Kidney capillary endothelial cell (primary cell): ENCODE measurements around the gene POC1A.

Source experiments
- DNase-seq: peaks from one replicate; pipeline ENCODE4 v3.0.0-alpha.2; 2018; ENCODE audit warnings: low spot score

The POC1A gene

DNA sequence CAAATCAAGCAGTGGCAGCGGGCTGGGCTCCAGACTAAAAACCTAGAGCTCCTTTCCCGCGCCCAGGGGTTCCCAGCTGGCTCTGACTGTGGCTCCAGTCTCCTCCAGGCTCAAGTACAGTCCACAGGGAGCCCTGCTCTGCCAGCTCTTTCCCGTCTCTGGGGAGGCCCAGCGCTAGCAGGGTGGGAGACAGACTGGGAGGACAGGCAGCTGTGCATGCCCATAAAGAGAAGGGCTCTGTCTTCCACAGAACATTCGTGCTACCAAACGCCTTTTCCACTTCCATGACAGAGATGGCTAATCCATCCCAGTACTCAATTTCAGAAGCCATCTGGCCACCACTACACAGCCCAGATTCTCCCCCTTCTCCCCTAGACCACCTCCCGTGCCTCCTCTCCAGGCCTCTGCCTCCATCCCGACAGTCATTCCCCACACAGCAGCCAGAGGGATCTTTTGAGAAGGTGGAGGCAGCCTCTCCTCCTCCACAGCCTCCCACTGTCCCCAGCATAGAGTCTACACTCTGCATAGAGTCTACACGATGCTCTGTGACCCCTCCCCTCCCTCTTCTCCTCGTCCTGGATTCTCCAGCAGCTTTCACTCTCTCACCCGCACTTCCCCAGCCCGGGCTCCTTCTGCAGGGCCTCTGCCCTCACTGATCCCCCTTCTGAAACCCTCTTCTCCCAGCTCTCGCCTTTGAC lies 91.0 kb downstream of the POC1A start:
- no peak for DNase-seq

- DNase-seq, result no peak
These were observed 91.7 kb downstream of the POC1A start for GRCh38 chr3:52062505-52062904.

DNA sequence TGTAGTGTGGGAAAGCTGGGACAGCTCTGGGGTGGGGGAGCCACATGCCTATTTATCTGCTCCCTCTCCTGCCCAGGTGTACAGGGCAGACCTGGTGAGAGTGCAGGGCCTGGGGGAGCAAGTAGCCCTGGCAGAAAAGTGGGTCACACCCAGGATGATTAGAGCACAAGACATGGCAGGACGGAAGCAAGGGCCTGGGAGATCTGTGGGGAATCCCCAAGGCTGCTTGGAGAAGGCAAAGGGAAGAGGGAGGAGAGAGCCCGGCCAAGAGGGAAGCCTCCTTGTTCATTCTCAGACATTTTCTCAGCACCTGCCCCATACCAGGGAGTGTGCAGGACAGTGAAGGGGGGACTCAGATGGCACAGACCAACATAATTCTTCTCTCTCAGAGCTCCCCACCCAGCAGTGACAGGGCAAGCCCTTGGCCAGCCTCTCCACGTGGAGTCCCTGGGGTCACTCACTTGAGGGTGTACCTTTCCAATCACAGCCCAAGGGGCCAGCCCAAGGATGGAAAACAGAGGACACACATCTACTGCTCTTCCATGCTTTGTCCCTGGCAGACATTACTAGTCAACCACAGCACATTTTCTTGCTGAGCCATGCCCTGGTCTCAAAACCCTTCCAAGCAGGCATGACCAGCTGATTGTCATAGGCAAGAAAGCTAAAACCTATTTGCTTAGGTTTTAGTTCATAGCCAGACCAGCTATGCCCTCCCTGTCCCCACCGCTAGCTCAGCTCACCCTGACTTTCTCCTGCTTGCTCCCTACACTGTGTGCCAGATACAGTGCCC lies 92.9 kb downstream of the POC1A start:
- DNase-seq, result no peak

GRCh38 chr3:52059781-52060180 lies 94.4 kb downstream of the POC1A start:
- no peak for DNase-seq

GRCh38 chr3:52057812-52058495 lies 96.3 kb downstream of the POC1A start:
- DNase-seq, result no peak

DNA sequence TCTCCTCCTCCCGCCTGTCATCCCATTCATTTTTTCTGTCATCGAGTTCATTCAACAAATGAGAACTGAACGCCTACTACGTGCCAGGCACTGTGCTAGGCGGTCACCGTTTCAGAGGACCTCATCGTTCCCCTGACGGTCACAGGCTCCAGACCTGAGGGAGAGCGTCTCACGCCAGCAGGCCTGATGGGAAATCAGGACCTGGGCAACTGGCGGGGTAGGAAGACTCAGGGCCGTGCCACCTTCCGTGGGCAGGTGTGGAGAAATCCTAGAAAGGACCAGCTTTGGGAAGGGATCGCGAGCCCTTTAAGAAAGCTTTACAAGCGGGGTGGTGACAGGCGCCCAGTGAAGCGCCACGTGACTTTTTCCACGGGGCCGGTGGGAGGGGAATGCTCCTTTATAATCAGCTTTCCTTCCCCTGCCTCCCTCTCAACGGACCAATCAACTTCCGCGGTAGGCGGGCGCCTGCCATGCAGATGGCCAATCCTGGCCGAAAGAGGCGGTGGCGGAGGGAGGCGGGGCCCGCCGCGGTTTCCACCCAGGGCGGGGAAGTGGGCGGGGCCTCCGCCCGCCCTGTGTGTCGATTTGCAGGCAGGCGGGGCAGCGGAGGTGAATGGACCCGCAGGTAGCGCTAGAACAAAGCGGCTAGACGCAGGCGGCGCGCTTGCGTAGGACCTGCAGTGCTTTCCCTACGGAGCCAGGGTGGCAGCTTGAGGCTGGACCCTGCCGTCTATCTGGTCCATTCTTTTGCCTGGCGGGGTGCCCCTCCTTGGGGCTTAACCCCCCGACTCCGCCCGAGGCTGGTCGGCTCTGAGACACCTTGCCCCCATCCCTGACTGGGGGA lies 97.0 kb downstream of the POC1A start:
- DNase-seq, result peak; percentile 99

DNA sequence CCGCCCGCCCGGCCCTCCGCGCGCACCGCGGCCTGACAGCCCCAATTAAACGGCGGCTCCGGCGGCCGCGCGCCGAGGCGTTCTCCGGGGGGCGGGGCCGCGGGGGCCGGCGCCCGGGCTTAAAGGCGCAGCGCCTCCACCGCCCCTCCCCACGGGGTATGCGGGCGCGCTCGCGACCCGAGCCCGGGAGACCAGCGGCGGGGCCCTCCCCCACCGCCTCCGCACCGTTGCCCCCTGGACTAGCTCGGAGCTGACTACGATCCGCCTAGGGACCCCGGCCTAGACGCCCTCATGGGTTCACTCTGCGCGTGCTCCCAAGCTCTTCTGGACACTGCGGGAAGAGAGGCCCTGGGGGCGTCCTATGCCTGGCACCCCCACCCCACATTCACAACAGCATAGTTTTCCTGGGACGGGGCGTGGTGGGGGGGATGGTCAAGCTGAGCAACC lies 97.7 kb downstream of the POC1A start, which contains the start of gene DUSP7:
TSS of gene DUSP7 (minus strand) at position 51 of the 447 bp plus-strand sequence. CDS start 205 bp downstream, outside the sequence.
- DNase-seq, result no peak

DNA sequence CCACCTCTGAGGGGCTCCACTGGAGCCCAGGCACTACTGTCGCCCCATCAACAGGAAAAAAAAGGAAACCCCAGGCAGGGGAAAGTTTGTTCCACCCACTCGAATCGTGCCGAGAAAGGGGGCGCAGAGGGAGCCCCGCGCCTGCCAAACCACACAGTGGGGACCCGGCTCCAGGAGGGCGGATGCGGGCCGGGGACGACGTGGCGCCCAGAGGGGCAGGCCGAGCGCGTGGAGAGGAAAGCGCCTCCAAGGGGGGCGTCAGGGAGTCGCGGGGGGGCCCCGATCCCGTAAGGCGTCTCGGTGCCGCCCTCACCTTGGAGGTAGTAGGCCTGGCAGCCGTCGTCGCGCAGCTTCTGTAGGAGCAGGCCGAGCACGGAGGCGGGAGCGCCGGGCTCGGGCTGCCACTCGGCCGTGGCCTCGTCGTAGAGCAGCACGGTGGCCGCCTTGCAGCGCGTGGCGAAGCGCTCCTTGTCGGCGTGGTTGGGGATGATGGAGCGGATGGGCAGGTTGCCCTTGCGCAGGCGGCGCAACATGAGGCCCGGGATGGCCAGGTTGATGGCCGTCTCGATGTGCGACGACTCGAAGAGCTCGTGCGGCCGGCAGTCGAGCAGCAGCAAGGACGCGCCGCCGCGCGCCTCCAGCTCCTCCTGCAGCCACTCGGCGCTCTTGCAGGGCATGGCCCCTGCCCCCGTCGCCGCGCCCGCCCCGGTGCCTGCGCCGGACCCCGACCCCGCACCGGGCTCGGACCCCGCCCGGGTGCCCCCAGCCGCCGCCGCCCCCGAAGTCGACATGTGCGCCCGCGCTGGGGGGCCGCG lies 98.5 kb downstream of the POC1A start:
- no peak for DNase-seq

DNA sequence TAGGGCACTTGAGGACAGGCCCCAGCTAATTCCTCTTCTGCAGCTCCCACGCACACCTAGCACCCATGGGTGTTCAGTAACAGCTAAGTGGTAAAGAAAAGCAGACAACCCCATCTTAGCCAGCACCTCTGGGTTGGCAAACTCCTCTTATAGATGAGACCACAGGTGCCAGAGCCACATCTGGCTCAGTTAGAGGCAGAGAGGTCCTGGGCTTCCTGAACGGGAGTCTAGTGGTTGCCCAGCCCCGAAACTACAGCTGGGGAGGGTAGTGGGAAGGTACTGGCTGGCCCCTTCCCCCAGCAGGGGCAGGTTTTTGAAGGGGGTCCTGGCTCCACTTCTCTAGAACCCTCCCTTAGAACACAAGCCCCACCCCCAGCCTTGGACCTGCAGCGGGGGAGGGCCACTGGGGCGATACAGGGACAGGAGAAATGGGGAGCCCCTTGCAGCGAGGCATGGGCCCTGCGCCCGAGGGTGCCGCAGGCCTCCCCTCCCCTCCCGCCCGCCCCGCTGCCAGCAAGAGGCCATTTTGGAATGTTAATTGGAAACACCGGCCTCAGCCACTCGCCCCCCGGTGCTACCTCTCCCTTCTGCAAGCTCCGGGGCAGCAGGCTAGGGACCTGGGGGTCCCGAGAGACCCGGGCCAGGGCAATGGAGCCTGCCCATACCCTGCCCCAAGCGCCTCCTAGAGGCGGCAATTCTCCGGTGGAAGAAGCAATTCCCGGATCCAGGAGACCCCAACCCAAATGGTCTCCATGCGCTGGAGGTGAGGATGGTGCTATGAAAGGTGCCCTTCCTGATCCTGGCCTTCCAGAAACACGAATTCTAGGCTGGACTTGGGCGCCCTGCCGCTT lies 99.3 kb downstream of the POC1A start:
- DNase-seq, result no peak

DNA sequence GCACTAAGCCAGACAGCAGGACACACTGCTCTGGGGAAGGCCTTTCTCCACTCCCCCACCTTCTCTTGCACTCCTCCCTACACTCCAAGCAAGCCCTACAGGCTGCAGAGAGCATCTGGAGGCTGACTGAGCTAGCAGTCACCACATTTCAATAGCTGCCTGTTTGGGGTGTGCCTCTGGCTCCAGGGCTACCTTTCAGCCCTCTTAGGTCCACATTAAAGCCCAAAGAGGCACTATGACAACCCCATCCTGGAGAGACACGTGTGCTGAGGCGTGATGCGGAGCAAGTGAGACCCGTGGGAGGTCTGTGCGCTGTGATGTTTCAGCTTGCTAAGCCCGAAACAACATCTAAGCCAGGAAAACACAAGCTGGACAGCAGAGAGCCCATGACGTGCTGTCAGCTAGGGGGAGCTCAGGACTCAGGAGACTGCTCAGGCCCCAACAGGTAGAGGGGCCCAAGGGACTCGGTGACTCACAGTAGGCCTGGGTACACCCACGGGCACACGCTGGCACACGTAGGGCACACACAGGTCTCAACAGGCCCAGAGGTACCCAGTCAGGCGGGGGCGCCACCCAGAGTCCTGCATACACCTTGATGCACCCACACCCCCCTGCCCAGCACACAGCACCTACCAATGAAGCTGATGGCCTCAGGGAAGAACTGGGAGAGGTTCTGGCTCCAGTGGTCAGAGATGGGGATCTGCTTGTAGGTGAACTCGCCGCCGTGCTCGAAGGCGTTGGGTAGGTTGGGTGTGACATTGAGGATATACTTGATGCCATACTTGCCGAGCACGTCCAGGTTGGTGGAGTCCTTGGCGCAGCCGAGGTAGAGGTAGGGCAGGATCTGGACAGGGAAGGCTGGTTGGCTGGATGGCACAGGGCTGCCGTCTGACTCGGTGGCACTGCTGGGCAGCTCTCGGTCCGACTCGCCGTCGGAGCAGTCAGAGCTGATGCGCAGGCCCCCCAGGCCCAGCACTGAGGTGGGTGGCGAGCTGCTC lies 100.6 kb downstream of the POC1A start:
- no peak for DNase-seq

DNA sequence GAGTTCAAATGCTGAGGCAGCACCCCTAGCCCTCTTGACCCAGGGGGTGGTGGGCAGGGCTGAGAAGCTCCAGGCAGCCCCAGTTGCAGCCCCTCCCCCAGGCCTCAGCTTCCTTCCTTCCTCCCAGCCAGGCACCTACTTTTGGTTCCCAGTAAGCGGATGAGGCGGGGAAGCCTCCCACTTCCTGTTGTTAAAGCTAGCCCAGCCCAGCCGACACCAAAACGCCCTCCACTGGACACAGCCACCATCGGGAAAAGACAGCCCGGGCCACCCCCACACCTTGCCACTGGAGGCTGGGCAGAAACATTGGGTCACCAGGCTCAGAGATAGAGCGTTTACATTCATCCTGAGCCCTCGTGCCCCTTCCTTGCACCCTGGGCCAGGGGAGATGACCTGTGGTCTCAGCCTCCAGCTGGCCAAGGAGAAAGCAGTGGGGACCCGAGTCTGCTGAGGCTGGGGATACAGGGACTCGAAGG lies 101.4 kb downstream of the POC1A start:
- peak; percentile 95 for DNase-seq

DNA sequence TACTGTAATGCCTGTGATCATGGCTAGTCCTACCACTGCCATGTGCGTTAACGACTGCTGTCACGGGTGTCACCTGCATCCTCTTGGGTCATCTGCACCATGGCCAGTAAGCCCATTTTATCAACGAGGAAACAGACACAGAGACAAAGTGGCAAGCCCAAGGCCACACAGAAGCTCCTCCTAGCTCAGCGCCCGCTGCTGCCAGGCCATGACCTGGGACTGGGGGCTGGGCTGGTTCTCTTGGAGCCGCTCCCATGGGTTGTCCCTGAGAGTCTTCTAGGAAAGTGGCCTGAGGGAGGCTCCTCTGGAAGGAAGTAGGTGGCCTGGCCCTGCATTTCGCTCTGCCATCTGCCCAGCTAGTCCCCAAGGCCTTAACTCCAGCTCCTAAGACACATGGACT lies 102.8 kb downstream of the POC1A start:
- no peak for DNase-seq

- no peak for DNase-seq
These were observed 103.7 kb downstream of the POC1A start for GRCh38 chr3:52050571-52050970.

DNA sequence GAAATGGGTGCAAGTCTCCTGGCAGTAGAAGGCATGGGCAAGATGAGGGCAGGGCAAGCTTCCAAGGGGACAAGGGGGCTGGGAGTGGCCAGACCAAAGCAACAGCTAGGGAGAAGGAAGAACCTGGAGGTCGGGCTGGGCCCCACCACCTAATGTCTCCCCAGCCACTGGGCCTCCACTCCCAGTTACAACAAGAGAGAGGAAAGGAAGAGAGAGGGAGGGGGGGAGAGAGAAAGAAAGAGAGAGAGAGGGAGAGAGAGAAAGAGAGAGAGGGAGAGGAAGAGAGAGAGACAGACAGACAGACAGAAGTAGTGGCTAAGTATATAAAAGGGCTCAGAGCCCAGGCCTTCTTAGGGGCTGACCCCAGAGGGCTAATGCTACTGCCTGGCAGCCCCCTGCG lies 104.7 kb downstream of the POC1A start:
- DNase-seq, result no peak

DNA sequence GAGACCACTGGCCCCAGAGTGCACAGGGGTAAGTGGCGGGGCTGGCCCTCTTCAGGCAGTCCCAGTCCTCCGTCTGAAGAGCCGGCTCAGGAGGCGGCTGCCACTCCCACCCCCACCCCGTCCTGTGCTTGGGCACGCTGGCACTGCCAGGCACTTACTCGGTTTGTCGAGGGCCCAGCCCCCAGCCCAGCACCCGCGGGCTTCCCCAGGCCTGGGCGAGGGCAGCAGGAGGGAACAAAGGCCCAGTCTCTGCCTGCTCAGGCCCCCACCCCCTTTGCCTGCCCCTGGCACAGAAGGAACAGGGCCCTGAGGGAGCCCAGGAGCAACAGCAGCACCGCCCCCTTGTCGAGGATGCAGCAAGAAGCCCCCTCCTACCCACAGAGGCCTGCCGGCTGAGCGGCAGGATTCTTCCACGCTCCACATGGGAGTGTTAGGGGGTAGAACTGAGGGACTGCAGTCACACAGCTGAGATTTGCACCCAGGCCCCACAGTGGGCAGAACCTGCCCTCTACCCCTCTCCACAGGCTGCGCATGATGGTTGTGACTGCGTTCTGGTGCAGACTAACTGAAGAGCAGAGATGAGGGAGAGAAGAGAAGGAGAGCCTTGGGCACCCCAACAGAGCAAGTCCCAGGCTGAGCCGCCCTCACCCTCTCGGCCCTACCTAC lies 106.8 kb downstream of the POC1A start:
- no peak for DNase-seq

- DNase-seq, result no peak
These were observed 107.4 kb downstream of the POC1A start for GRCh38 chr3:52046902-52047239.

DNA sequence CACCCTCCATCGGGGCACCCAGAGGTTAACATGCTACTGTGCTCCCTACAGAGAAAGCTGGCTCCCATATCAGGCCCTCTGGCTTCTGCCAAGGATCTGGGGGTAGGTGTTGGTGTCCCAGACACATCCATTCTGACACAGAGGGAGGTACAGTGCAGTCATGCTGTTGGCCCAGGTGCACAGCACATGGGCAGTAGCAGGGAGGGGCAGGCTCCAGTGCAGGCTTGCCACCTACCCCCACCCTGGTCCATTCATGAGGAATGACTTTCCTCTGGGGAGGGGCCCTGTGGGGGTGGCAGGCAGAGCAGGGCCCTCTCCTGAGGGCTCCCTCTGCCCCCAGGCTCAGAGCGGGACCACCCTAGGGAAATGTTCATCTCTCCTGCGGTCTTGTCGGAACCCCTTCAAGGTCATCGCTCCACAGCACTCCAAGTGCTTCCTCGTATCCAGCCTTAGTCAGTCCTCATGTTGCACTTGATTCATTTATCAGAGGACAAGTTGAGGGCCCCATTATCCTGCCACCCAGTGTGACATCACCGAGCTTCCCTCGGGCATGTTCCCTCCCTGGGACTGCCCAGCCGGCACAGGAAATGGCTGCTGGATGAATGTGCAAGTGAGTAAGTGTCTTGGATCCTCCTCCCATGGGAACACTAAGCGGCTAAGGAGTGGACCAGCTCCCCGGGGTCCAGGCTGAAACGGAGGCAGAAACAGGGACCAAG lies 107.9 kb downstream of the POC1A start:
- DNase-seq, result peak; percentile 97
